Cardiac muscle cell (in vitro differentiated cells and primary cell): ENCODE data around the gene GDAP1L1. TPM values are rescaled to one million over a fixed set of nuclear protein-coding genes. Genes with fewer than 3 reads are reported as not detected.
A peak's percentile ranks its signal among the peaks of the same experiment; 100 is the strongest.
"Not testable (repeated sequence)": the region's sequence is repeated elsewhere in the genome, so short reads cannot be mapped to it uniquely, and the experiment has no call there.

Experiments used
- DNase-seq, 2 donors: peaks; one replicate each; pipeline versions ENCODE4 v3.0.0 to v3.0.0-alpha.2; 2010 to 2017; ENCODE audit warnings: low read depth in 1 of 2, low spot score in 1 of 2
- H3K27ac ChIP-seq: fragments of 200-600 bp; sonication (generic); 2 replicates; pipeline ENCODE4 v1.5.1; 2016
- H3K27me3 ChIP-seq: fragments of 200-600 bp; sonication (generic); 2 replicates; pipeline ENCODE4 v1.6.0; 2016; ENCODE audit warnings: control low read depth
- H3K36me3 ChIP-seq: fragments of 200-600 bp; sonication (generic); 2 replicates; pipeline ENCODE4 v1.5.1; 2016; ENCODE audit warnings: control low read depth
- H3K4me1 ChIP-seq: fragments of 200-600 bp; sonication (generic); 2 replicates; pipeline ENCODE4 v1.8.1; 2017; ENCODE audit warnings: low read depth, mild to moderate bottlenecking, mixed run types
- H3K4me3 ChIP-seq: fragments of 200-600 bp; sonication (generic); 2 replicates; pipeline ENCODE4 v1.5.1; 2016; ENCODE audit warnings: mild to moderate bottlenecking
- H3K9me3 ChIP-seq: fragments of 200-600 bp; sonication (generic); 2 replicates; pipeline ENCODE4 v1.5.1; 2017; ENCODE audit warnings: low read depth, mild to moderate bottlenecking, control low read depth
- CTCF ChIP-seq: IDR thresholded peaks from 2 replicates; pipeline ENCODE4 v1.5.1; 2012; ENCODE audit warnings: low read depth, mild to moderate bottlenecking, low read length
- polyA plus RNA-seq: library from polyadenylated mRNA; unstranded; fragments of >200 nt; fragmentation: Nextera tagmentation; extraction: Ambion mirVana; gene quantifications from 2 replicates; pipeline ENCODE4 v1.2.1, GENCODE V29; 2016
- total RNA-seq: library from RNA; depleted of rRNA; stranded (reverse); fragments of >200 nt; gene quantifications from 2 replicates; pipeline ENCODE4 v1.2.3, GENCODE V29; 2016

Gene GDAP1L1
- total and polyA plus RNA-seq, 2 experiments from 2014 or later, result 0.86 to 5.2 TPM

GRCh38 chr20:44234566-44235317 is 12.4 kb upstream of the GDAP1L1 start:
- H3K4me3 ChIP-seq, result no peak overlapping the region
- H3K4me1 ChIP-seq, result no peaks in the 10 kb centered on the region
- H3K36me3 ChIP-seq, result no peaks in the 10 kb centered on the region
- no peaks in the 10 kb centered on the region for H3K27me3 ChIP-seq
- TF ChIP-seq CTCF, result no peak
- H3K27ac ChIP-seq, result no peak overlapping the region
- DNase-seq, result no peak
- no peaks in the 10 kb centered on the region for H3K9me3 ChIP-seq

- no peak for DNase-seq
- Histone ChIP-seq H3K27ac (no peak overlapping the region), H3K27me3 (no peaks in the 10 kb centered on the region), H3K4me1 (no peaks in the 10 kb centered on the region), H3K9me3 (no peaks in the 10 kb centered on the region), H3K4me3 (no peak overlapping the region), H3K36me3 (no peaks in the 10 kb centered on the region)
- no peak for TF ChIP-seq CTCF
Measured at GRCh38 chr20:44235702-44236101, 11.4 kb upstream of the GDAP1L1 start.

DNA sequence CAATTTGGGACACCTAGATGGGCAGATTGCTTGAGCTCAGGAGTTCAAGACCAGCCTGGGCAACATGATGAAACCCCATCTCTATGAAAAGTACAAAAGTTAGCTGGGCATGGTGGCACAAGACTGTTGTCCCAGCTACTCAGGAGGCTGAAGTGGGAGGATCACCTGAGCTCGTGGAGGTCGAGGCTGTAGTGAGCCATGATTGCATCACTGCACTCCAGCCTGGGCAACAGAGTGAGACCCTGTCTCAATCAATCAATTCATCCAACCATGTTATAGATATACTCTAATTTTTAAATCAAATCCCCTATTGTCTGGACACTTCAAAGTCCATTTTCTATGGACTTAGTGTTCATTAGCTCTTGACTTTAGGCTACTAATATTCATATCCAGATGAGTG is 10.3 kb upstream of the GDAP1L1 start:
- H3K9me3 ChIP-seq, H3K36me3 ChIP-seq, H3K27ac ChIP-seq, DNase-seq, H3K27me3 ChIP-seq, H3K4me3 ChIP-seq, H3K4me1 ChIP-seq: not testable (repeated sequence)

DNA sequence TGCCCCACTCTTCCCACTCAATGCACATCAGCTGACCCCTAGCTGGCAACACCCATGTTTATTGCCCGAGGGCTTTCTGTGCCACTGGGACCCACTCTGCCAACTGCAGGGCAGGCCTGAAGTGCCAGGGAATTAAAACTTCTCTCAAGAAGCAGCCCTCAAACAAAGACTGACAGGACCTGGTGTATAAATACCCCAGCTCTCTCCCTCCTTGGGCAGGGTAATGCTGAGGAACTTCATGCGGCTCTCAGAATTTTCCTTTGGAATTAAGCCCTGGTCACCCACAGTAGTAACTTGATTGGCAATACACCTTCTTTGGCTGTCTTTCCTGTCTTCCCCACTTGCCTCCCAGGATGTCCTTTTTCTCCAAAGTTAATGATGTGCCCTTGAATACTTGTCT is 5.3 kb upstream of the GDAP1L1 start:
- Histone ChIP-seq H3K4me1 (no peaks in the 10 kb centered on the region), H3K36me3 (no peaks in the 10 kb centered on the region), H3K27ac (no peak overlapping the region), H3K4me3 (no peak overlapping the region), H3K27me3 (no peaks in the 10 kb centered on the region), H3K9me3 (no peaks in the 10 kb centered on the region)
- no peak for TF ChIP-seq CTCF
- no peak for DNase-seq

GRCh38 chr20:44245977-44246376 is 1.1 kb upstream of the GDAP1L1 start:
- H3K9me3 ChIP-seq, result no peaks in the 10 kb centered on the region
- H3K27ac ChIP-seq, result no peak overlapping the region
- no peaks in the 10 kb centered on the region for H3K4me1 ChIP-seq
- H3K4me3 ChIP-seq, result no peak overlapping the region
- H3K36me3 ChIP-seq, result no peaks in the 10 kb centered on the region
- TF ChIP-seq CTCF, result no peak
- no peak for DNase-seq
- H3K27me3 ChIP-seq, result no peaks in the 10 kb centered on the region

- TF ChIP-seq CTCF, result peak; percentile 67
- no peaks in the 10 kb centered on the region for H3K36me3 ChIP-seq
- H3K4me1 ChIP-seq, result no peaks in the 10 kb centered on the region
- H3K27ac ChIP-seq, result no peak overlapping the region
- no peaks in the 10 kb centered on the region for H3K27me3 ChIP-seq
- peak; percentile 49 to 88 for DNase-seq
- peak overlapping the region; percentile 52 for H3K4me3 ChIP-seq
- no peaks in the 10 kb centered on the region for H3K9me3 ChIP-seq
Measured at GRCh38 chr20:44247586-44248409, 690 bp downstream of the GDAP1L1 start.
